Retinal pigment epithelial cell (primary cell): ENCODE data around the gene PPM1E.

Experiments
- DNase-seq: peaks from one replicate; pipeline ENCODE4 v3.0.0-alpha.2; 2010; ENCODE audit warnings: low read depth
- H3K4me3 ChIP-seq: 2 replicates; pipeline ENCODE4 v1.5.1; 2011; ENCODE audit warnings: mild to moderate bottlenecking, low read length, control low read depth, moderate library complexity
- CTCF ChIP-seq: conservative IDR thresholded peaks from 2 replicates; pipeline ENCODE4 v1.5.1; 2011; ENCODE audit warnings: low read depth, low read length, control low read depth, inconsistent platforms

PPM1E gene

GRCh38 chr17:58802188-58802587 is 46.5 kb downstream of the PPM1E start:
- H3K4me3 ChIP-seq = no peak overlapping the region
- no peak for TF ChIP-seq CTCF
- no peak for DNase-seq

- no peak overlapping the region for H3K4me3 ChIP-seq
- TF ChIP-seq CTCF = no peak
- DNase-seq = no peak
Observed at GRCh38 chr17:58806046-58806445, 50.4 kb downstream of the PPM1E start.

- H3K4me3 ChIP-seq = no peak overlapping the region
- TF ChIP-seq CTCF = no peak
- no peak for DNase-seq
Observed at GRCh38 chr17:58808609-58809563, 53.2 kb downstream of the PPM1E start.

- TF ChIP-seq CTCF = no peak
- DNase-seq = no peak
- H3K4me3 ChIP-seq = no peak overlapping the region
Observed at GRCh38 chr17:58809564-58809936, 53.9 kb downstream of the PPM1E start.

- TF ChIP-seq CTCF = no peak
- H3K4me3 ChIP-seq = no peak overlapping the region
- DNase-seq = no peak
Observed at GRCh38 chr17:58811290-58811689, 55.6 kb downstream of the PPM1E start.

GRCh38 chr17:58813712-58814111 is 58.1 kb downstream of the PPM1E start:
- no peak for TF ChIP-seq CTCF
- DNase-seq = no peak
- H3K4me3 ChIP-seq = no peak overlapping the region

GRCh38 chr17:58818654-58819053 is 63.0 kb downstream of the PPM1E start:
- DNase-seq = no peak
- no peak for TF ChIP-seq CTCF
- H3K4me3 ChIP-seq = no peak overlapping the region
